ENCODE data around the gene ERCC8.
A peak's percentile ranks its signal among the peaks of the same experiment; 100 is the strongest.

Gene ERCC8

DNA sequence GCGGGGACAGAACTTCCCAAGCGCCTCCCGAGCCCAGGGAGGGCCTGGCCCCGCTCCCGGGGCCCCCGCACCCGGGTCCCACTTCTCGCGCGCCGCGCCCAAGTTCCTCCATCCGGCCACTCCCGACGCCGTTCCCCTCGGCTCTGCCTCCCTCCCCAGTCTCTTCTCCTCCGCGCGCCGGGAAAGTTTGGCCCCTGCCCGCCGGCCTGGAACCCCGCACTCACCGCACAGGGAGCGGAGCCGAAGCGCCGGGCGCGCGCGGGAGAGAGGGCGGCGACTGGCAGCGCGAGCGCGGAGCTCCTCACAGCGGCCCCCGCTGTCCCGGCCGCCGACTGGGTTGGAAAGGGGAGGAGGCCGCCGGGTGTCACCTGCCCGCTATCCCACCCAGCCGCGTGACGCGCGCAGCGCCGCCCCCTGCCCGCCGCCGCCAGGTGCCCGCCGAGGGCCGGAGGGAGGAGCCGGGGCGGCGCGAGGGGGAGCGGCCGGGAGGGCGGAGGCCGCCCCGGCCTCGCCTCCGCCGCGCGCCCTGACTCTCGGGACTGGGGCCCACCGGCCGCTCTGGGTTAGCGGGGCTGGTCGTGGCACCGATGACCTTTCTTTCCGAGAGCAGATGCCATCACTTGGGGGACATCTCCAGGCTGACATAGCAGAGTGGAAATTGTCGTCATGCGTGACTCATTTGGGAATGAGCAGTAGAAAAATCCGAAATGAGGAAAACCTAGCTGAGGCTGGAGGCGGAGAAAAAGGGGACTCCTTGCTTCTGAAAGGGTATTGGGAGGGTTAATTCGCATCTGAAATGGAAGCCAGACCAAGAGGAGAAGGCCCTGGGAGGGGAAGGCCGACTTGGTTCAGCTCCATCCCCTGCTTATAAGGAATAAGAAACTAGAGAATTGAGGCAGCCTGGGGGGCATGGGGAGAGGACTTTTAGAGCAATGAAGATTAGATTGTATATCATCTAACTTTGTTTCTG lies 100.6 kb downstream of the ERCC8 start, which contains the start of gene ELOVL7 (continued):
- TF ChIP-seq, protein P1, sequence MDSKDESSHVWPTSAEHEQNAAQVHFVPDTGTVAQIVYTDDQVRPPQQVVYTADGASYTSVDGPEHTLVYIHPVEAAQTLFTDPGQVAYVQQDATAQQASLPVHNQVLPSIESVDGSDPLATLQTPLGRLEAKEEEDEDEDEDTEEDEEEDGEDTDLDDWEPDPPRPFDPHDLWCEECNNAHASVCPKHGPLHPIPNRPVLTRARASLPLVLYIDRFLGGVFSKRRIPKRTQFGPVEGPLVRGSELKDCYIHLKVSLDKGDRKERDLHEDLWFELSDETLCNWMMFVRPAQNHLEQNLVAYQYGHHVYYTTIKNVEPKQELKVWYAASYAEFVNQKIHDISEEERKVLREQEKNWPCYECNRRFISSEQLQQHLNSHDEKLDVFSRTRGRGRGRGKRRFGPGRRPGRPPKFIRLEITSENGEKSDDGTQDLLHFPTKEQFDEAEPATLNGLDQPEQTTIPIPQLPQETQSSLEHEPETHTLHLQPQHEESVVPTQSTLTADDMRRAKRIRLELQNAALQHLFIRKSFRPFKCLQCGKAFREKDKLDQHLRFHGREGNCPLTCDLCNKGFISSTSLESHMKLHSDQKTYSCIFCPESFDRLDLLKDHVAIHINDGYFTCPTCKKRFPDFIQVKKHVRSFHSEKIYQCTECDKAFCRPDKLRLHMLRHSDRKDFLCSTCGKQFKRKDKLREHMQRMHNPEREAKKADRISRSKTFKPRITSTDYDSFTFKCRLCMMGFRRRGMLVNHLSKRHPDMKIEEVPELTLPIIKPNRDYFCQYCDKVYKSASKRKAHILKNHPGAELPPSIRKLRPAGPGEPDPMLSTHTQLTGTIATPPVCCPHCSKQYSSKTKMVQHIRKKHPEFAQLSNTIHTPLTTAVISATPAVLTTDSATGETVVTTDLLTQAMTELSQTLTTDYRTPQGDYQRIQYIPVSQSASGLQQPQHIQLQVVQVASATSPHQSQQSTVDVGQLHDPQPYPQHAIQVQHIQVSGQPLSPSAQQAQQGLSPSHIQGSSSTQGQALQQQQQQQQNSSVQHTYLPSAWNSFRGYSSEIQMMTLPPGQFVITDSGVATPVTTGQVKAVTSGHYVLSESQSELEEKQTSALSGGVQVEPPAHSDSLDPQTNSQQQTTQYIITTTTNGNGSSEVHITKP (tag by site-specific recombination; IDR thresholded peaks at IDR 0.05), result peak; percentile 90
- 0 out of 2 replicates have a peak, but pooled peaks have one; percentile 24 for TF ChIP-seq KLF10 (tag by site-specific recombination; IDR thresholded peaks at IDR 0.05)
- TF ChIP-seq, protein P2, sequence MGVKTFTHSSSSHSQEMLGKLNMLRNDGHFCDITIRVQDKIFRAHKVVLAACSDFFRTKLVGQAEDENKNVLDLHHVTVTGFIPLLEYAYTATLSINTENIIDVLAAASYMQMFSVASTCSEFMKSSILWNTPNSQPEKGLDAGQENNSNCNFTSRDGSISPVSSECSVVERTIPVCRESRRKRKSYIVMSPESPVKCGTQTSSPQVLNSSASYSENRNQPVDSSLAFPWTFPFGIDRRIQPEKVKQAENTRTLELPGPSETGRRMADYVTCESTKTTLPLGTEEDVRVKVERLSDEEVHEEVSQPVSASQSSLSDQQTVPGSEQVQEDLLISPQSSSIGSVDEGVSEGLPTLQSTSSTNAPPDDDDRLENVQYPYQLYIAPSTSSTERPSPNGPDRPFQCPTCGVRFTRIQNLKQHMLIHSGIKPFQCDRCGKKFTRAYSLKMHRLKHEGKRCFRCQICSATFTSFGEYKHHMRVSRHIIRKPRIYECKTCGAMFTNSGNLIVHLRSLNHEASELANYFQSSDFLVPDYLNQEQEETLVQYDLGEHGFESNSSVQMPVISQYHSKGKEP (tag by site-specific recombination; IDR thresholded peaks at IDR 0.05), result no peak
- TF ChIP-seq, protein P3, sequence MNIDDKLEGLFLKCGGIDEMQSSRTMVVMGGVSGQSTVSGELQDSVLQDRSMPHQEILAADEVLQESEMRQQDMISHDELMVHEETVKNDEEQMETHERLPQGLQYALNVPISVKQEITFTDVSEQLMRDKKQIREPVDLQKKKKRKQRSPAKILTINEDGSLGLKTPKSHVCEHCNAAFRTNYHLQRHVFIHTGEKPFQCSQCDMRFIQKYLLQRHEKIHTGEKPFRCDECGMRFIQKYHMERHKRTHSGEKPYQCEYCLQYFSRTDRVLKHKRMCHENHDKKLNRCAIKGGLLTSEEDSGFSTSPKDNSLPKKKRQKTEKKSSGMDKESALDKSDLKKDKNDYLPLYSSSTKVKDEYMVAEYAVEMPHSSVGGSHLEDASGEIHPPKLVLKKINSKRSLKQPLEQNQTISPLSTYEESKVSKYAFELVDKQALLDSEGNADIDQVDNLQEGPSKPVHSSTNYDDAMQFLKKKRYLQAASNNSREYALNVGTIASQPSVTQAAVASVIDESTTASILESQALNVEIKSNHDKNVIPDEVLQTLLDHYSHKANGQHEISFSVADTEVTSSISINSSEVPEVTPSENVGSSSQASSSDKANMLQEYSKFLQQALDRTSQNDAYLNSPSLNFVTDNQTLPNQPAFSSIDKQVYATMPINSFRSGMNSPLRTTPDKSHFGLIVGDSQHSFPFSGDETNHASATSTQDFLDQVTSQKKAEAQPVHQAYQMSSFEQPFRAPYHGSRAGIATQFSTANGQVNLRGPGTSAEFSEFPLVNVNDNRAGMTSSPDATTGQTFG (tag by site-specific recombination; IDR thresholded peaks at IDR 0.05; ENCODE audit: borderline replicate concordance), result no peak
- no peak for TF ChIP-seq ZNF311 (tag by site-specific recombination; IDR thresholded peaks at IDR 0.05; ENCODE audit: borderline replicate concordance)
- TF ChIP-seq ZNF335 (tag by site-specific recombination; conservative IDR thresholded peaks at IDR 0.05), result peak; percentile 80
- TF ChIP-seq KLF7 (tag by site-specific recombination; IDR thresholded peaks at IDR 0.05; ENCODE audit: borderline replicate concordance), result 0 out of 2 replicates have a peak, but pooled peaks have one; percentile 16
- no peak for TF ChIP-seq ZNF16 (tag by site-specific recombination; IDR thresholded peaks at IDR 0.05; ENCODE audit: low read depth)
- TF ChIP-seq MZF1 (tag by site-specific recombination; IDR thresholded peaks at IDR 0.05; ENCODE audit: borderline replicate concordance), result no peak
- TF ChIP-seq ZNF394 (tag by site-specific recombination; IDR thresholded peaks at IDR 0.05; ENCODE audit: borderline replicate concordance), result no peak
- TF ChIP-seq ZNF610 (tag by site-specific recombination; IDR thresholded peaks at IDR 0.05; ENCODE audit: borderline replicate concordance), result peak; percentile 51; the same call in 1 of the 2 replicates
- no peak for TF ChIP-seq SCRT2 (tag by site-specific recombination; IDR thresholded peaks at IDR 0.05)
- no peak for TF ChIP-seq ZNF133 (tag by site-specific recombination; IDR thresholded peaks at IDR 0.05)
- no peak for TF ChIP-seq GLI2 (tag by site-specific recombination; IDR thresholded peaks at IDR 0.05; ENCODE audit: borderline replicate concordance, low read depth)
- TF ChIP-seq, protein P4, sequence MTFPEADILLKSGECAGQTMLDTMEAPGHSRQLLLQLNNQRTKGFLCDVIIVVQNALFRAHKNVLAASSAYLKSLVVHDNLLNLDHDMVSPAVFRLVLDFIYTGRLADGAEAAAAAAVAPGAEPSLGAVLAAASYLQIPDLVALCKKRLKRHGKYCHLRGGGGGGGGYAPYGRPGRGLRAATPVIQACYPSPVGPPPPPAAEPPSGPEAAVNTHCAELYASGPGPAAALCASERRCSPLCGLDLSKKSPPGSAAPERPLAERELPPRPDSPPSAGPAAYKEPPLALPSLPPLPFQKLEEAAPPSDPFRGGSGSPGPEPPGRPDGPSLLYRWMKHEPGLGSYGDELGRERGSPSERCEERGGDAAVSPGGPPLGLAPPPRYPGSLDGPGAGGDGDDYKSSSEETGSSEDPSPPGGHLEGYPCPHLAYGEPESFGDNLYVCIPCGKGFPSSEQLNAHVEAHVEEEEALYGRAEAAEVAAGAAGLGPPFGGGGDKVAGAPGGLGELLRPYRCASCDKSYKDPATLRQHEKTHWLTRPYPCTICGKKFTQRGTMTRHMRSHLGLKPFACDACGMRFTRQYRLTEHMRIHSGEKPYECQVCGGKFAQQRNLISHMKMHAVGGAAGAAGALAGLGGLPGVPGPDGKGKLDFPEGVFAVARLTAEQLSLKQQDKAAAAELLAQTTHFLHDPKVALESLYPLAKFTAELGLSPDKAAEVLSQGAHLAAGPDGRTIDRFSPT (tag by site-specific recombination; IDR thresholded peaks at IDR 0.05), result no peak
- TF ChIP-seq, protein P5, sequence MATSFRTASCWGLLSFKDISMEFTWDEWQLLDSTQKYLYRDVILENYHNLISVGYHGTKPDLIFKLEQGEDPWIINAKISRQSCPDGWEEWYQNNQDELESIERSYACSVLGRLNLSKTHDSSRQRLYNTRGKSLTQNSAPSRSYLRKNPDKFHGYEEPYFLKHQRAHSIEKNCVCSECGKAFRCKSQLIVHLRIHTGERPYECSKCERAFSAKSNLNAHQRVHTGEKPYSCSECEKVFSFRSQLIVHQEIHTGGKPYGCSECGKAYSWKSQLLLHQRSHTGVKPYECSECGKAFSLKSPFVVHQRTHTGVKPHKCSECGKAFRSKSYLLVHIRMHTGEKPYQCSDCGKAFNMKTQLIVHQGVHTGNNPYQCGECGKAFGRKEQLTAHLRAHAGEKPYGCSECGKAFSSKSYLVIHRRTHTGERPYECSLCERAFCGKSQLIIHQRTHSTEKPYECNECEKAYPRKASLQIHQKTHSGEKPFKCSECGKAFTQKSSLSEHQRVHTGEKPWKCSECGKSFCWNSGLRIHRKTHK (tag by site-specific recombination; IDR thresholded peaks at IDR 0.05), result no peak
- peak; percentile 60 for TF ChIP-seq ZNF660 (tag by site-specific recombination; IDR thresholded peaks at IDR 0.05)
- peak; percentile 29 for TF ChIP-seq GLIS1 (tag by site-specific recombination; IDR thresholded peaks at IDR 0.05)
- TF ChIP-seq, protein P6, sequence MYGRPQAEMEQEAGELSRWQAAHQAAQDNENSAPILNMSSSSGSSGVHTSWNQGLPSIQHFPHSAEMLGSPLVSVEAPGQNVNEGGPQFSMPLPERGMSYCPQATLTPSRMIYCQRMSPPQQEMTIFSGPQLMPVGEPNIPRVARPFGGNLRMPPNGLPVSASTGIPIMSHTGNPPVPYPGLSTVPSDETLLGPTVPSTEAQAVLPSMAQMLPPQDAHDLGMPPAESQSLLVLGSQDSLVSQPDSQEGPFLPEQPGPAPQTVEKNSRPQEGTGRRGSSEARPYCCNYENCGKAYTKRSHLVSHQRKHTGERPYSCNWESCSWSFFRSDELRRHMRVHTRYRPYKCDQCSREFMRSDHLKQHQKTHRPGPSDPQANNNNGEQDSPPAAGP (tag by site-specific recombination; IDR thresholded peaks at IDR 0.05), result peak; percentile 19; the same call in 1 of the 2 replicates
